ENCODE data around the gene TMEM203.

Gene TMEM203

DNA sequence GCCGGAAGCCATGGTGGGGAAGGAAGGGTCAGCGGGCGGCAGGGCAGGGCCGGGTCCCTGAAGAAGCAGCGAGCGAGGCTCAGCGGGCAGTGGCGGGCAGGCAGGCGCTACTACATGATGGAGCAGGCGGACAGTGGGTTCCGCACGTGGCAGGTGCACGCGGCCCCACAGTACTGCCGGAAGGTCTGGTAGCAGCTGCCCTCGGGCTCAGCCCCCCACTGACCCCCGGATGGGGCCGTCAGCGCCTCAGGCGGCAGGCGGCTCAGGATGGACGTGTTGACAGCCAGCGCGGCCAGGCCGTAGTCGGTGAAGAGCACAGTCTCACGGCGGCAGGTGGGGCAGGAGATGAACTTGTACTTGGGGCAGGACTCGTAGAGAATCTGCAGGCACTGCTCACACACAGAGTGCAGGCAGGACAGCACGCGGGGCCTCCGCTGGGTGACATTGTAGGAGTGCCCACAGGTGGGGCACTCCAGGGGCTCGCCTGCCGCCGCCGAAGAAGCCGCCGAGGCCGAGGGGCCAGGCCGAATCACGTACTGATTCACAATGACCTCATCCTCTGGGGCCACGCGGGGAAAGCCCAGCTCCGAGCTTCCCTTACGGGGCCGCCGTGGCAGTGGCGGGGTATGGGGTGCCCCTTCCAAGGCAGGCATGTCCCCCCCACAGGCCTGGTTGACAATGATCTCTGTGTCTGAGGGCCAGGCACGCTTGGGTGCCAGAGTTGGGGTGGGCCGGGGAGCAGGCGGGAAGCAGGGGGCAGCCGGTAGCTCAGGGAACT is 15.1 kb upstream of the TMEM203 start:
- Histone ChIP-seq H3K27me3 (replicated peaks; ENCODE audit: insufficient read depth, low read length) (no peaks in the 10 kb centered on the region), H3K9ac (ENCODE audit: low read length) (no peak overlapping the region), H3K9me2 (replicated peaks; ENCODE audit: insufficient read depth, low read length) (no peaks in the 10 kb centered on the region), H3K4me1 (ENCODE audit: low read length) (peaks cover 9% of the 10 kb centered on the region; the same call in 1 of the 2 replicates), H3K27ac (ENCODE audit: low read length) (no peak overlapping the region), H3K4me2 (ENCODE audit: low read depth, low read length) (no peak overlapping the region), H3K36me3 (replicated peaks; ENCODE audit: insufficient read depth, low read length) (no peaks in the 10 kb centered on the region), H3K9me3 (replicated peaks; ENCODE audit: insufficient read depth, low read length) (no peaks in the 10 kb centered on the region), H2AFZ (ENCODE audit: low read length) (no peak overlapping the region), H3K4me3 (ENCODE audit: low read length) (no peak overlapping the region), H3F3A (ENCODE audit: insufficient read depth, low read length) (no peaks in the 10 kb centered on the region; the same call in 1 of the 2 replicates), H3K79me2 (ENCODE audit: low read length) (no peaks in the 10 kb centered on the region), H4K20me1 (ENCODE audit: insufficient read depth, low read length) (no peaks in the 10 kb centered on the region)
- TF ChIP-seq EZH2phosphoT487 (IDR thresholded peaks at IDR 0.05; ENCODE audit: low read length) (no peak), CTCF (IDR thresholded peaks at IDR 0.05; ENCODE audit: low read length) (no peak)
- DNase-seq: no peak

GRCh38 chr9:137219757-137220316 is 14.4 kb upstream of the TMEM203 start:
- Histone ChIP-seq H3K27ac (ENCODE audit: low read length) (no peak overlapping the region), H2AFZ (ENCODE audit: low read length) (no peak overlapping the region), H3K79me2 (ENCODE audit: low read length) (no peaks in the 10 kb centered on the region), H4K20me1 (ENCODE audit: insufficient read depth, low read length) (no peaks in the 10 kb centered on the region), H3K9me2 (replicated peaks; ENCODE audit: insufficient read depth, low read length) (no peaks in the 10 kb centered on the region), H3K36me3 (replicated peaks; ENCODE audit: insufficient read depth, low read length) (no peaks in the 10 kb centered on the region), H3K27me3 (replicated peaks; ENCODE audit: insufficient read depth, low read length) (no peaks in the 10 kb centered on the region), H3K4me3 (ENCODE audit: low read length) (no peak overlapping the region), H3K4me2 (ENCODE audit: low read depth, low read length) (no peak overlapping the region), H3K4me1 (ENCODE audit: low read length) (peaks cover 7% of the 10 kb centered on the region; the same call in 1 of the 2 replicates), H3K9me3 (replicated peaks; ENCODE audit: insufficient read depth, low read length) (no peaks in the 10 kb centered on the region), H3K9ac (ENCODE audit: low read length) (no peak overlapping the region), H3F3A (ENCODE audit: insufficient read depth, low read length) (no peaks in the 10 kb centered on the region; the same call in 1 of the 2 replicates)
- TF ChIP-seq EZH2phosphoT487 (IDR thresholded peaks at IDR 0.05; ENCODE audit: low read length) (no peak), CTCF (IDR thresholded peaks at IDR 0.05; ENCODE audit: low read length) (no peak), EZH2 (optimal IDR thresholded peaks at IDR 0.05; ENCODE audit: low read depth, low read length) (no peak)
- DNase-seq: no peak

GRCh38 chr9:137218754-137219271 is 13.4 kb upstream of the TMEM203 start:
- DNase-seq: no peak
- Histone ChIP-seq H3K27ac (ENCODE audit: low read length) (no peak overlapping the region), H3K36me3 (replicated peaks; ENCODE audit: insufficient read depth, low read length) (no peaks in the 10 kb centered on the region), H3K27me3 (replicated peaks; ENCODE audit: insufficient read depth, low read length) (no peaks in the 10 kb centered on the region), H3K9me2 (replicated peaks; ENCODE audit: insufficient read depth, low read length) (no peaks in the 10 kb centered on the region), H2AFZ (ENCODE audit: low read length) (no peak overlapping the region), H3K4me2 (ENCODE audit: low read depth, low read length) (no peak overlapping the region), H3K4me1 (ENCODE audit: low read length) (no peaks in the 10 kb centered on the region), H3K4me3 (ENCODE audit: low read length) (no peak overlapping the region), H3K79me2 (ENCODE audit: low read length) (no peaks in the 10 kb centered on the region), H3K9ac (ENCODE audit: low read length) (no peak overlapping the region), H3F3A (ENCODE audit: insufficient read depth, low read length) (no peaks in the 10 kb centered on the region; the same call in 1 of the 2 replicates), H4K20me1 (ENCODE audit: insufficient read depth, low read length) (no peaks in the 10 kb centered on the region), H3K9me3 (replicated peaks; ENCODE audit: insufficient read depth, low read length) (no peaks in the 10 kb centered on the region)
- TF ChIP-seq EZH2phosphoT487 (IDR thresholded peaks at IDR 0.05; ENCODE audit: low read length) (no peak), EZH2 (optimal IDR thresholded peaks at IDR 0.05; ENCODE audit: low read depth, low read length) (no peak), CTCF (IDR thresholded peaks at IDR 0.05; ENCODE audit: low read length) (no peak)
